ENCODE measurements around the gene PPARGC1A.

GRCh38 chr4:23923840-23924239, 34.0 kb upstream of the PPARGC1A start:
- TF ChIP-seq, protein P1, sequence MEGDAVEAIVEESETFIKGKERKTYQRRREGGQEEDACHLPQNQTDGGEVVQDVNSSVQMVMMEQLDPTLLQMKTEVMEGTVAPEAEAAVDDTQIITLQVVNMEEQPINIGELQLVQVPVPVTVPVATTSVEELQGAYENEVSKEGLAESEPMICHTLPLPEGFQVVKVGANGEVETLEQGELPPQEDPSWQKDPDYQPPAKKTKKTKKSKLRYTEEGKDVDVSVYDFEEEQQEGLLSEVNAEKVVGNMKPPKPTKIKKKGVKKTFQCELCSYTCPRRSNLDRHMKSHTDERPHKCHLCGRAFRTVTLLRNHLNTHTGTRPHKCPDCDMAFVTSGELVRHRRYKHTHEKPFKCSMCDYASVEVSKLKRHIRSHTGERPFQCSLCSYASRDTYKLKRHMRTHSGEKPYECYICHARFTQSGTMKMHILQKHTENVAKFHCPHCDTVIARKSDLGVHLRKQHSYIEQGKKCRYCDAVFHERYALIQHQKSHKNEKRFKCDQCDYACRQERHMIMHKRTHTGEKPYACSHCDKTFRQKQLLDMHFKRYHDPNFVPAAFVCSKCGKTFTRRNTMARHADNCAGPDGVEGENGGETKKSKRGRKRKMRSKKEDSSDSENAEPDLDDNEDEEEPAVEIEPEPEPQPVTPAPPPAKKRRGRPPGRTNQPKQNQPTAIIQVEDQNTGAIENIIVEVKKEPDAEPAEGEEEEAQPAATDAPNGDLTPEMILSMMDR (IDR thresholded peaks at IDR 0.05), result no peak
- TF ChIP-seq ZFX (IDR thresholded peaks at IDR 0.05; ENCODE audit: borderline replicate concordance), result no peak

All from 22Rv1 (cell line).